Measurements from ENCODE around the gene CDH23. TPM values are rescaled to one million over a fixed set of nuclear protein-coding genes. Genes with fewer than 3 reads are reported as not detected.
A peak's percentile ranks its signal among the peaks of the same experiment; 100 is the strongest.

Gene CDH23
- total RNA-seq, 2 experiments from 2014 or later, result 4.6 to 5.2 TPM

DNA sequence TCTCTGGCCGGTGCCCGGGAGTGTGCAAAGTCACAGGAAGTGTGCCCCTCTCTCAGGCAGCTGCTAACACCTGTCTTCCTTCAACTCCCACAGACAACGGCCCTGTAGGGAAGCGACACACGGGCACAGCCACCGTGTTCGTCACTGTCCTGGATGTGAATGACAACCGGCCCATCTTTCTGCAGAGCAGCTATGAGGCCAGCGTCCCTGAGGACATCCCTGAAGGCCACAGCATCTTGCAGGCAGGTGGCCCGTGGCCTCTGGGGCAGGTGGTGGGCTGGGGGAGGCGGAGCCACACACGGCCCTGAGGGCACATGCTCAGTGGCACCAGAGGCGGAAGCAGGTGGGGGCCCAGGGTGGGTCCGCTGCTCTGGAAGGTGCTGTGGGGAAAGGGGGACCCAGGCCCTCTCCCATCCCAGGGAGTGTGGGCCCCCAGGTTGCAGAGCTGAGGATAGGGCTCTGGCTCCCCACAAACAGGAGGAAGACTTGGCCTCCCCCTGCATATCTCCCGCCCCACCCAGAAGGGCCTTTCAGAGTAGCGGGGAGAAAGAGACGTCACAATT, 315.9 kb downstream of the CDH23 start:
- Mint-ChIP-seq H3K9me3 (no peaks in the 10 kb centered on the region), H3K4me1 (ENCODE audit: low read depth) (peaks cover 80% of the 10 kb centered on the region), H3K27me3 (no peaks in the 10 kb centered on the region), H3K4me3 (peak overlapping the region; percentile 80), H3K27ac (peak overlapping the region; percentile 98), H3K36me3 (ENCODE audit: low read depth) (no peaks in the 10 kb centered on the region)
- ATAC-seq (ENCODE audit: poor library complexity) (peak; percentile 49), DNase-seq (peak in 4 of 14 experiments; percentile 37 to 70 (median 58))
- Histone ChIP-seq H3K27ac (ENCODE audit: low read depth in 1 of 2, low read length in 2 of 2) (peak overlapping the region; percentile 74 to 90), H3K4me1 (ENCODE audit: insufficient read depth, low read length) (peaks cover 85% of the 10 kb centered on the region), H3K36me3 (ENCODE audit: insufficient read depth, low read length) (no peaks in the 10 kb centered on the region), H3K4me3 (ENCODE audit: low read length) (peak overlapping the region; percentile 39), H3K9me3 (ENCODE audit: control insufficient read depth in 1 of 2, insufficient read depth in 1 of 2, low read length in 2 of 2) (no peaks in the 10 kb centered on the region), H3K27me3 (ENCODE audit: control insufficient read depth in 1 of 2, insufficient read depth in 2 of 2, low read length in 2 of 2) (no peaks in the 10 kb centered on the region)
- POLR2A ChIA-PET, result interaction anchor here (1.0 to 6.1 kb wide), 12 partner anchors 14 to 60 kb away, joined by 3 to 39 read pairs (median 6); partner anchors contain the start of gene VSIR
- intact Hi-C loops (cut with DNase I, micrococcal nuclease), result loop anchor here (5.0 kb wide), 2 partner anchors 60 to 395 kb away; partner anchors contain the start of genes SLC29A3 (in 1 of the 2) and VSIR (in 1 of the 2)
- CTCF ChIA-PET, result interaction anchor here (1.1 to 2.4 kb wide), 3 partner anchors 16 to 61 kb away, joined by 3 to 9 read pairs (median 4); partner anchors contain the start of gene VSIR
- TF ChIP-seq, protein P1, sequence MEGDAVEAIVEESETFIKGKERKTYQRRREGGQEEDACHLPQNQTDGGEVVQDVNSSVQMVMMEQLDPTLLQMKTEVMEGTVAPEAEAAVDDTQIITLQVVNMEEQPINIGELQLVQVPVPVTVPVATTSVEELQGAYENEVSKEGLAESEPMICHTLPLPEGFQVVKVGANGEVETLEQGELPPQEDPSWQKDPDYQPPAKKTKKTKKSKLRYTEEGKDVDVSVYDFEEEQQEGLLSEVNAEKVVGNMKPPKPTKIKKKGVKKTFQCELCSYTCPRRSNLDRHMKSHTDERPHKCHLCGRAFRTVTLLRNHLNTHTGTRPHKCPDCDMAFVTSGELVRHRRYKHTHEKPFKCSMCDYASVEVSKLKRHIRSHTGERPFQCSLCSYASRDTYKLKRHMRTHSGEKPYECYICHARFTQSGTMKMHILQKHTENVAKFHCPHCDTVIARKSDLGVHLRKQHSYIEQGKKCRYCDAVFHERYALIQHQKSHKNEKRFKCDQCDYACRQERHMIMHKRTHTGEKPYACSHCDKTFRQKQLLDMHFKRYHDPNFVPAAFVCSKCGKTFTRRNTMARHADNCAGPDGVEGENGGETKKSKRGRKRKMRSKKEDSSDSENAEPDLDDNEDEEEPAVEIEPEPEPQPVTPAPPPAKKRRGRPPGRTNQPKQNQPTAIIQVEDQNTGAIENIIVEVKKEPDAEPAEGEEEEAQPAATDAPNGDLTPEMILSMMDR (IDR thresholded peaks at IDR 0.05), result no peak

DNA sequence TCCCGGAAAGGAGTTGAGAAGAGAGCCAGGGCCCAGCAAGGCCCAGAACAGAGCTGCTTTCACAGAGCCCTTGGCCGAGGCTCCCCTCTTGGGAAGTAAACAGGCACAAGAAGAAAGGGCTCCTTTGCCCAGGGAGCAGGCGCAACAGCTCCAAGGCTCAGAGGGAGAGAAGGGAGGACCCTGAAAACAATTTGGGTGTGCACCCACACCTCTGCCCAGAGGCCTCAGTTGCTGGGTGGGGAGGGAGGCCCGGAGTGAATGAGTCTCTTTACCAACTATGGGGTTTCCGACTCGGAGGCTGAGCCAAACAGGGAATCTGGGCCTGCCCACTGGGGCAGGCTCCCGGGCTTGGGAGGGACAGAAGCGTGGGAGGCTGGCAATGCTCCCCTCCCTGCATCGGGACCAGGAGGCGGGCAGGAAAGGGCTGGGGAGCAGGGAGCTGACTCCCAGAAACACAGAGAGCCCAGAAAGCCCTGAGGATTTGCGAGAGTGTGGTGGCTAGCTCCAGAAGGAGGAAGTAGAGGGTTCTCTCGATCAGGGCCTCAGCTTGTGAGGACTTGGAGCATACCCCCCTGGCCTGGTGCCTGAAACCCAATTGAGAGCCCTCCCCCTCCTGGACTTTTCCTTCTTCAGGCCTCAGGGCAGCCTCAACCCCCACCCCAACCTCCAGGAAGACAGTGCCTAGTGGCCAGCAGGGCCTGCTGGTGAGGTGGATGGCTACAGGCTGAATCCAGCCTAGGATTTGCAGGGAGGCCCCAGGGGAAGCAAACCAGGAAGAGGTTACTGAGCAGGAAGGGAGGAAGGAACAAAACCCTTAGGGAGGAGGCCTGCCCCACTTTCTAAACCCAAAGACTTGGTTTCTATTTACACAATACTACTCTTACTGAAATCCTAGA, 316.7 kb downstream of the CDH23 start:
- Histone ChIP-seq H3K4me3 (ENCODE audit: low read length) (peak overlapping the region; percentile 39), H3K9me3 (ENCODE audit: control insufficient read depth in 1 of 2, insufficient read depth in 1 of 2, low read length in 2 of 2) (no peaks in the 10 kb centered on the region), H3K4me1 (ENCODE audit: insufficient read depth, low read length) (peaks cover 83% of the 10 kb centered on the region), H3K36me3 (ENCODE audit: insufficient read depth, low read length) (no peaks in the 10 kb centered on the region), H3K27ac (ENCODE audit: low read depth in 1 of 2, low read length in 2 of 2) (peak overlapping the region; percentile 74 to 90), H3K27me3 (ENCODE audit: control insufficient read depth in 1 of 2, insufficient read depth in 2 of 2, low read length in 2 of 2) (no peaks in the 10 kb centered on the region)
- peak overlapping the region; percentile 80 for H3K4me3 Mint-ChIP-seq
- H3K27ac Mint-ChIP-seq, result peak overlapping the region; percentile 98
- TF ChIP-seq, protein P1 (IDR thresholded peaks at IDR 0.05), result no peak
- H3K4me1 Mint-ChIP-seq (ENCODE audit: low read depth), result peaks cover 74% of the 10 kb centered on the region
- peak in 5 of 14 experiments; percentile 17 to 64 (median 54) for DNase-seq
- H3K9me3 Mint-ChIP-seq, result no peaks in the 10 kb centered on the region
- intact Hi-C loops (cut with DNase I, micrococcal nuclease), result loop anchor here (5.0 kb wide), 2 partner anchors 59 to 396 kb away; partner anchors contain the start of genes SLC29A3 (in 1 of the 2) and VSIR (in 1 of the 2)
- no peaks in the 10 kb centered on the region for H3K36me3 Mint-ChIP-seq (ENCODE audit: low read depth)
- ATAC-seq (ENCODE audit: poor library complexity), result peak; percentile 32
- ChIA-PET POLR2A (interaction anchor here (0.9 to 6.1 kb wide), 13 partner anchors 14 to 59 kb away, joined by 3 to 39 read pairs (median 6); partner anchors contain the start of gene VSIR), CTCF (interaction anchor here (1.1 to 2.4 kb wide), 5 partner anchors 12 to 183 kb away, joined by 3 to 9 read pairs (median 3); partner anchors contain the start of gene VSIR)
- H3K27me3 Mint-ChIP-seq, result no peaks in the 10 kb centered on the region

DNA sequence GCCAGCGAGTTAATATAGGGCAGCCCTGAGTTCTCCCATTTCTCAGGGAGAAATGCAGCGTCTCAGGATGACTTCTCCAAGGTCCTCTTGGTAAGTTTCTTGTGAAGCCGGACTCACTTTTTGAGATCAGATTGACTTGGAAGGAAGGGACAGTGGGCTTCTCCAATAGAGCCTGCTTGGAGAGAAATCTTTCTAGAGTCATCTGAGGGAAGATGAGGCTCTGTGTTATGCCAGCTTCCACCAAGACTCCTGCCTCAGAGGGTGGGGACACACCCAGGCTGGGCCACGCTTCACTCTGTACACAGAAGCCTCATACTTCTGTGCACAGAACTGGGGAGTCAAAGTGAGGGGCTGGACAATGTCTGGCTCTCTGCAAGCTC, 317.3 kb downstream of the CDH23 start:
- H3K9me3 Mint-ChIP-seq, result no peaks in the 10 kb centered on the region
- TF ChIP-seq, protein P1 (IDR thresholded peaks at IDR 0.05), result no peak
- intact Hi-C loops (cut with DNase I, micrococcal nuclease), result loop anchor here (5.0 kb wide), 2 partner anchors 58 to 397 kb away; partner anchors contain the start of genes SLC29A3 (in 1 of the 2) and VSIR (in 1 of the 2)
- Histone ChIP-seq H3K27me3 (ENCODE audit: control insufficient read depth in 1 of 2, insufficient read depth in 2 of 2, low read length in 2 of 2) (no peaks in the 10 kb centered on the region), H3K4me3 (ENCODE audit: low read length) (peak overlapping the region; percentile 39), H3K27ac (ENCODE audit: low read depth in 1 of 2, low read length in 2 of 2) (peak overlapping the region; percentile 74 to 90), H3K4me1 (ENCODE audit: insufficient read depth, low read length) (peaks cover 83% of the 10 kb centered on the region), H3K36me3 (ENCODE audit: insufficient read depth, low read length) (no peaks in the 10 kb centered on the region), H3K9me3 (ENCODE audit: control insufficient read depth in 1 of 2, insufficient read depth in 1 of 2, low read length in 2 of 2) (no peaks in the 10 kb centered on the region)
- H3K27me3 Mint-ChIP-seq, result no peaks in the 10 kb centered on the region
- peaks cover 73% of the 10 kb centered on the region for H3K4me1 Mint-ChIP-seq (ENCODE audit: low read depth)
- peak; percentile 37 for ATAC-seq (ENCODE audit: poor library complexity)
- ChIA-PET CTCF (interaction anchor here (1.1 to 2.6 kb wide), 4 partner anchors 11 to 182 kb away, joined by 3 to 10 read pairs (median 4); partner anchors contain the start of gene VSIR), POLR2A (interaction anchor here (0.6 to 6.1 kb wide), 10 partner anchors 13 to 91 kb away, joined by 3 to 39 read pairs (median 6); partner anchors contain the start of gene VSIR)
- peak overlapping the region; percentile 67 for H3K4me3 Mint-ChIP-seq
- peak in 1 of 14 experiments; percentile 40 for DNase-seq
- peak overlapping the region; percentile 98 for H3K27ac Mint-ChIP-seq
- H3K36me3 Mint-ChIP-seq (ENCODE audit: low read depth), result no peaks in the 10 kb centered on the region
